OCI-LY1 (cell line): ENCODE measurements around the gene FOXO3.

Experiments used
- EZH2 ChIP-seq: fragments of 200-600 bp; sonication (generic), shearing (Covaris generic); IDR thresholded peaks from 2 replicates; pipeline ENCODE4 v1.8.0; 2017; ENCODE audit warnings: borderline replicate concordance, mixed run types, mild to moderate bottlenecking, antibody characterized with exemption, low read length, moderate library complexity, mixed read lengths
- TF ChIP-seq, protein P1 (sequence below): fragments of 200-600 bp; sonication (generic), shearing (Covaris generic); IDR thresholded peaks from 2 replicates; pipeline ENCODE4 v1.5.1; 2017; ENCODE audit warnings: mild to moderate bottlenecking, antibody characterized with exemption, low read length, moderate library complexity, mixed read lengths

DNA sequence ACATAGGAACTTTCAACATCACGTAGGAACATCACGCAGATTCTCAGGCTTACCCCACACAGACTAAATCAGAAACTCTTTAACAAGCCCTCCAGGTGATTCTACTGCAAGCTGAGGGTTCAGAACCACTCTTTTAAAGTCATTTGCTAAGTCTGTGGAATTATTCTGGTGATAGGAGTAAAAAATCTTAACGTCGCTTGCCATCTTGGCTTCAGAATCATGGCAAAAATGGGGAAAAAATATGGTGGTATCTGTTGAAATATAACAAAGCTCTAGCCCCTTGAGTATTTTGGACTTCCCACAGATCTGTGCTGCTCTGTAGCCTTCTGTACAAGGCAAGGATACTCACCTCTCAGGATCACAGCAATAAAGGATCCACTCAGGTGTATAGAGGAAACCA is 17.4 kb downstream of the FOXO3 start:
- TF ChIP-seq, protein P1, sequence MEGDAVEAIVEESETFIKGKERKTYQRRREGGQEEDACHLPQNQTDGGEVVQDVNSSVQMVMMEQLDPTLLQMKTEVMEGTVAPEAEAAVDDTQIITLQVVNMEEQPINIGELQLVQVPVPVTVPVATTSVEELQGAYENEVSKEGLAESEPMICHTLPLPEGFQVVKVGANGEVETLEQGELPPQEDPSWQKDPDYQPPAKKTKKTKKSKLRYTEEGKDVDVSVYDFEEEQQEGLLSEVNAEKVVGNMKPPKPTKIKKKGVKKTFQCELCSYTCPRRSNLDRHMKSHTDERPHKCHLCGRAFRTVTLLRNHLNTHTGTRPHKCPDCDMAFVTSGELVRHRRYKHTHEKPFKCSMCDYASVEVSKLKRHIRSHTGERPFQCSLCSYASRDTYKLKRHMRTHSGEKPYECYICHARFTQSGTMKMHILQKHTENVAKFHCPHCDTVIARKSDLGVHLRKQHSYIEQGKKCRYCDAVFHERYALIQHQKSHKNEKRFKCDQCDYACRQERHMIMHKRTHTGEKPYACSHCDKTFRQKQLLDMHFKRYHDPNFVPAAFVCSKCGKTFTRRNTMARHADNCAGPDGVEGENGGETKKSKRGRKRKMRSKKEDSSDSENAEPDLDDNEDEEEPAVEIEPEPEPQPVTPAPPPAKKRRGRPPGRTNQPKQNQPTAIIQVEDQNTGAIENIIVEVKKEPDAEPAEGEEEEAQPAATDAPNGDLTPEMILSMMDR = no peak
- TF ChIP-seq EZH2 = no peak
